Liver (tissue), 9 donors: Measurements from ENCODE around the gene ANKRD33B. TPM values are rescaled to one million over a fixed set of nuclear protein-coding genes. Genes with fewer than 3 reads are reported as not detected.

ENCODE experiments used
- DNase-seq: peaks from one replicate; pipeline ENCODE4 v3.0.0-alpha.2; 2017; ENCODE audit warnings: low spot score
- H3K27ac ChIP-seq, 2 donors: one replicate each; pipeline ENCODE4 v1.7.0; 2013; ENCODE audit warnings: inconsistent platforms in 2 of 2, low read length in 2 of 2, control low read depth in 1 of 2, low read depth in 1 of 2, mild to moderate bottlenecking in 1 of 2
- H3K27me3 ChIP-seq, 4 donors: one replicate each; pipeline versions ENCODE4 v1.6.1 to v1.7.0; 2013; ENCODE audit warnings: low read length in 3 of 4, inconsistent platforms in 1 of 4, mild to moderate bottlenecking in 1 of 4, moderate library complexity in 1 of 4; ENCODE audit not compliant: control insufficient read depth in 4 of 4, insufficient read depth in 4 of 4
- H3K36me3 ChIP-seq, 4 donors: one replicate each; pipeline versions ENCODE4 v1.6.1 to v1.7.0; 2013; ENCODE audit warnings: low read length in 3 of 4, mild to moderate bottlenecking in 3 of 4, low read depth in 1 of 4, moderate library complexity in 1 of 4; ENCODE audit not compliant: control insufficient read depth in 4 of 4, insufficient read depth in 3 of 4
- H3K4me1 ChIP-seq, 4 donors: one replicate each; pipeline versions ENCODE4 v1.6.1 to v1.7.0; 2013; ENCODE audit warnings: low read length in 3 of 4, mild to moderate bottlenecking in 3 of 4, moderate library complexity in 1 of 4; ENCODE audit not compliant: control insufficient read depth in 4 of 4, insufficient read depth in 4 of 4
- H3K4me3 ChIP-seq, 3 donors: one replicate each; pipeline versions ENCODE4 v1.6.1 to v1.7.0; 2013; ENCODE audit warnings: low read length in 3 of 3, control low read depth in 1 of 3, low read depth in 1 of 3, mild to moderate bottlenecking in 1 of 3
- H3K9ac ChIP-seq, 2 donors: one replicate each; pipeline ENCODE4 v1.7.0; 2013; ENCODE audit warnings: low read length in 2 of 2, mild to moderate bottlenecking in 2 of 2, moderate library complexity in 2 of 2, control low read depth in 1 of 2, low read depth in 1 of 2
- H3K9me3 ChIP-seq, 4 donors: one replicate each; pipeline versions ENCODE4 v1.6.1 to v1.7.0; 2013; ENCODE audit warnings: low read length in 3 of 4; ENCODE audit not compliant: control insufficient read depth in 4 of 4
- EGR1 ChIP-seq, 2 donors: IDR thresholded peaks; 2 replicates each; pipeline ENCODE4 v1.6.1; 2016 to 2018; ENCODE audit warnings: antibody characterized with exemption in 2 of 2, low read depth in 2 of 2
- FOXA1 ChIP-seq: IDR thresholded peaks from 2 replicates; pipeline ENCODE4 v1.6.1; 2016; ENCODE audit warnings: antibody characterized with exemption
- FOXA2 ChIP-seq: IDR thresholded peaks from 2 replicates; pipeline ENCODE4 v1.6.1; 2016; ENCODE audit warnings: antibody characterized with exemption
- GABPA ChIP-seq, 2 donors: IDR thresholded peaks in 1 of 2; conservative IDR thresholded peaks in 1 of 2; 2 replicates each; pipeline ENCODE4 v1.6.1; 2016; ENCODE audit warnings: antibody characterized with exemption in 2 of 2, mild to moderate bottlenecking in 1 of 2, moderate library complexity in 1 of 2
- HNF4A ChIP-seq, 2 donors: conservative IDR thresholded peaks; 2 replicates each; pipeline ENCODE4 v1.6.1; 2016; ENCODE audit warnings: antibody characterized with exemption in 2 of 2, mild to moderate bottlenecking in 2 of 2
- HNF4G ChIP-seq: IDR thresholded peaks from 2 replicates; pipeline ENCODE4 v1.6.1; 2016; ENCODE audit warnings: antibody characterized with exemption
- JUND ChIP-seq, 2 donors: IDR thresholded peaks; 2 replicates each; pipeline ENCODE4 v1.6.1; 2016; ENCODE audit warnings: antibody characterized with exemption in 2 of 2
- NR2F2 ChIP-seq: IDR thresholded peaks from 2 replicates; pipeline ENCODE4 v1.6.1; 2016; ENCODE audit warnings: antibody characterized with exemption
- RAD21 ChIP-seq, 2 donors: IDR thresholded peaks; 2 replicates each; pipeline ENCODE4 v1.6.1; 2016; ENCODE audit warnings: antibody characterized with exemption in 2 of 2, mild to moderate bottlenecking in 2 of 2
- RXRA ChIP-seq, 2 donors: IDR thresholded peaks; 2 replicates each; pipeline ENCODE4 v1.6.1; 2017 to 2018; ENCODE audit warnings: antibody characterized with exemption in 2 of 2, mild to moderate bottlenecking in 1 of 2
- SP1 ChIP-seq: IDR thresholded peaks from 2 replicates; pipeline ENCODE4 v1.6.1; 2018; ENCODE audit warnings: antibody characterized with exemption, mild to moderate bottlenecking
- TAF1 ChIP-seq: conservative IDR thresholded peaks from 2 replicates; pipeline ENCODE4 v1.6.1; 2016; ENCODE audit warnings: antibody characterized with exemption, mild to moderate bottlenecking
- YY1 ChIP-seq: IDR thresholded peaks from 2 replicates; pipeline ENCODE4 v1.6.1; 2016; ENCODE audit warnings: antibody characterized with exemption, mild to moderate bottlenecking
- WGBS: extraction: QIAGEN DNeasy Blood & Tissue Kit; methylation state at CpG from one replicate; pipeline ENCODE4 v1.1.7; 2013; 5-methylcytosine and 5-hydroxymethylcytosine counted together
- polyA plus RNA-seq, 2 donors: library from polyadenylated mRNA; stranded (reverse) in 1 of 2; unstranded in 1 of 2; fragments of 200-250 nt in 1 of 2; fragments of >200 nt in 1 of 2; fragmentation: Nextera tagmentation in 1 of 2; extraction: Ambion mirVana in 1 of 2; gene quantifications; one replicate each; pipeline versions ENCODE4 v1.2.1 to v1.2.3, GENCODE V29; 2013 to 2015
- total RNA-seq, 2 donors: library from RNA; depleted of rRNA; stranded (reverse); fragments of >200 nt; gene quantifications; one replicate each; pipeline ENCODE4 v1.2.3, GENCODE V29; 2014
- TF ChIP-seq, protein P1 (sequence below): IDR thresholded peaks from 2 replicates; pipeline ENCODE4 v1.6.1; 2016; ENCODE audit warnings: antibody characterized with exemption
- TF ChIP-seq, protein P2 (sequence below): IDR thresholded peaks from 2 replicates; pipeline ENCODE4 v1.6.1; 2016; ENCODE audit warnings: antibody characterized with exemption, mild to moderate bottlenecking
- TF ChIP-seq, protein P3 (sequence below): IDR thresholded peaks from 2 replicates; pipeline ENCODE4 v1.6.1; 2016; ENCODE audit warnings: antibody characterized with exemption
- TF ChIP-seq, protein P4 (sequence below): IDR thresholded peaks from 2 replicates; pipeline ENCODE4 v1.6.1; 2016; ENCODE audit warnings: antibody characterized with exemption
- TF ChIP-seq, protein P5 (sequence below): fragments of 150-350 bp; IDR thresholded peaks from 2 replicates; pipeline ENCODE4 v1.5.1; 2017; ENCODE audit warnings: improper control_type of control experiment, low read depth, low read length; ENCODE audit not compliant: missing input control
- donor health status: healthy.
- donor health status: healthy.
- donor health status: healthy.
- donor health status: healthy.
- donor health status: healthy.

Gene ANKRD33B
- total and polyA plus RNA-seq, 4 donors = 0.09 to 1.9 (median 0.25) TPM; not detected in 1

DNA sequence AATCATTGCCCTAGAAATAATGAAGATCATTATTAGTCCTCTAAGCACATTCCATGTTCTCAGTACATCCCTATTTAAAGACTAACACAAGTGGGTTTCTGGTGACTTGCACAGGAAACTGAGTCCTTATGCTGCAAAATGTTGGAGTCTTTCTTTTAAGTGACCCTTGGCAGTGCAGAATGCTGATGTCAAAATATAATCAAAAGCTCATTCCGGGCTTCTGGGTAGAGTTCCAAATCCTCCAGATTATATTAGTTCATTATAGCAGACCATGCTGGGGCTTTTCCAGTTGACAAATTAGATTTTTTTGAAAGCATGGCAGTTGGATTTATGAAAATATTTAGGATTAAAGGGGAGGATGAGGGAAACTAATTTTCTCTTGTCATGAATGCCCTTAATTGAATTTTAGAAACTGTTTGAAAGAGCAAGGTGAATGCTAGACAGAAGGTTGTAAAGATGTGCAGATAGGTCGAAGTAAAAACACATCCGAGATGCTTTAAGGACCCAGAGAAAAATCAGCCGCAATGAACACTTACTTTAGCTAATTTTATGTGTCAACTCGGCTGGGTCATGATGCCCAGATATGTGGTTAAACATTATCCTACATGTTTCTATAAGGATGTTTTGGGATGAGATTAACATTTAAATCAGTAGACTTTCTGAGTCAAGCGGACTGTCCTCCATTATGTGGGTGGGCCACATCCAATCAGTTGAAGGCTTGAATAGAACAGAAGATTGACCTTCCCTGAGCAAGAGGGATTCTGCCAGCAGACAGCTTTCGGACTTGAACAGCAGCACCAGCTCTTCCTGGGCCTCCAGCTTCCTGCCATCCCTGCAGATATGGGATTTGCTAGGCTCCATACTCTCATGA lies 108.5 kb downstream of the ANKRD33B start:
- Histone ChIP-seq H3K9ac (peak overlapping the region in 1 of 2 donors; percentile 2), H3K27ac (peak overlapping the region; percentile 85 to 90), H3K27me3 (no peaks in the 10 kb centered on the region), H3K9me3 (no peaks in the 10 kb centered on the region), H3K36me3 (peaks cover 0 to 2% (median under 1%) of the 10 kb centered on the region in 4 donors), H3K4me3 (no peak overlapping the region), H3K4me1 (peaks cover 1 to 22% (median 14%) of the 10 kb centered on the region in 4 donors)
- no peak for TF ChIP-seq FOXA1
- TF ChIP-seq RXRA (IDR thresholded peaks at IDR 0.05) = no peak
- TF ChIP-seq JUND (IDR thresholded peaks at IDR 0.05) = no peak
- TF ChIP-seq, protein P1, sequence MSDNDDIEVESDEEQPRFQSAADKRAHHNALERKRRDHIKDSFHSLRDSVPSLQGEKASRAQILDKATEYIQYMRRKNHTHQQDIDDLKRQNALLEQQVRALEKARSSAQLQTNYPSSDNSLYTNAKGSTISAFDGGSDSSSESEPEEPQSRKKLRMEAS = no peak
- no peak for TF ChIP-seq GABPA (IDR thresholded peaks at IDR 0.05 in 1 of 2, conservative IDR thresholded peaks at IDR 0.05 in 1 of 2)
- TF ChIP-seq, protein P2, sequence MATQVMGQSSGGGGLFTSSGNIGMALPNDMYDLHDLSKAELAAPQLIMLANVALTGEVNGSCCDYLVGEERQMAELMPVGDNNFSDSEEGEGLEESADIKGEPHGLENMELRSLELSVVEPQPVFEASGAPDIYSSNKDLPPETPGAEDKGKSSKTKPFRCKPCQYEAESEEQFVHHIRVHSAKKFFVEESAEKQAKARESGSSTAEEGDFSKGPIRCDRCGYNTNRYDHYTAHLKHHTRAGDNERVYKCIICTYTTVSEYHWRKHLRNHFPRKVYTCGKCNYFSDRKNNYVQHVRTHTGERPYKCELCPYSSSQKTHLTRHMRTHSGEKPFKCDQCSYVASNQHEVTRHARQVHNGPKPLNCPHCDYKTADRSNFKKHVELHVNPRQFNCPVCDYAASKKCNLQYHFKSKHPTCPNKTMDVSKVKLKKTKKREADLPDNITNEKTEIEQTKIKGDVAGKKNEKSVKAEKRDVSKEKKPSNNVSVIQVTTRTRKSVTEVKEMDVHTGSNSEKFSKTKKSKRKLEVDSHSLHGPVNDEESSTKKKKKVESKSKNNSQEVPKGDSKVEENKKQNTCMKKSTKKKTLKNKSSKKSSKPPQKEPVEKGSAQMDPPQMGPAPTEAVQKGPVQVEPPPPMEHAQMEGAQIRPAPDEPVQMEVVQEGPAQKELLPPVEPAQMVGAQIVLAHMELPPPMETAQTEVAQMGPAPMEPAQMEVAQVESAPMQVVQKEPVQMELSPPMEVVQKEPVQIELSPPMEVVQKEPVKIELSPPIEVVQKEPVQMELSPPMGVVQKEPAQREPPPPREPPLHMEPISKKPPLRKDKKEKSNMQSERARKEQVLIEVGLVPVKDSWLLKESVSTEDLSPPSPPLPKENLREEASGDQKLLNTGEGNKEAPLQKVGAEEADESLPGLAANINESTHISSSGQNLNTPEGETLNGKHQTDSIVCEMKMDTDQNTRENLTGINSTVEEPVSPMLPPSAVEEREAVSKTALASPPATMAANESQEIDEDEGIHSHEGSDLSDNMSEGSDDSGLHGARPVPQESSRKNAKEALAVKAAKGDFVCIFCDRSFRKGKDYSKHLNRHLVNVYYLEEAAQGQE = no peak
- TF ChIP-seq EGR1 (IDR thresholded peaks at IDR 0.05; ENCODE audit: low read depth in 2 of 2) = no peak
- no peak for TF ChIP-seq FOXA2
- 84% methylated on average over 7 of the region's 7 CpGs for WGBS
- no peak for DNase-seq

DNA sequence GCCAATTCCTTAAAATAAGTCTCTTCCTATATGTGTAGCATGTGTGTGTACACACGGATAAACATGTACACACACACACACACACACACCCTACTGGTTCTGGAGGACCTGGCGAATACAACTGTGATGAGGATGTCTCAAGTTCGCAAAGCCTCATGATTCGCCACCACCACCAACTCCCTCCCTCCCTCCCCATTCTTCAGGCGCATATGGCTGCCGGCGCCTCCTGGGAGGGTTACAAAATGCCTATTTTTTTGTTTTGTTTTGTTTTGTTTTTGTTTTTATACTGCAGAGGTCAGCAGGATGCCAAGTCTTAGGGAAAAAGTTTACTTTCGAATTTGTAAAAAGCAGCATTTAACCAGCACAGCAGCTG lies 109.1 kb downstream of the ANKRD33B start:
- WGBS = 84% methylated on average over 8 of the region's 8 CpGs
- Histone ChIP-seq H3K4me1 (peaks cover 1 to 22% (median 14%) of the 10 kb centered on the region in 4 donors), H3K27ac (no peak overlapping the region), H3K9ac (no peak overlapping the region), H3K9me3 (no peaks in the 10 kb centered on the region), H3K4me3 (no peak overlapping the region), H3K36me3 (peaks cover 0 to 9% (median 5%) of the 10 kb centered on the region in 4 donors), H3K27me3 (no peaks in the 10 kb centered on the region)
- DNase-seq = no peak
- TF ChIP-seq YY1 (no peak), FOXA1 (no peak), EGR1 (IDR thresholded peaks at IDR 0.05; ENCODE audit: low read depth in 2 of 2) (no peak), RXRA (IDR thresholded peaks at IDR 0.05) (no peak), SP1 (no peak), GABPA (IDR thresholded peaks at IDR 0.05 in 1 of 2, conservative IDR thresholded peaks at IDR 0.05 in 1 of 2) (no peak), HNF4G (no peak), HNF4A (conservative IDR thresholded peaks at IDR 0.05) (no peak), FOXA2 (no peak), TAF1 (no peak), NR2F2 (no peak), JUND (IDR thresholded peaks at IDR 0.05) (no peak), RAD21 (IDR thresholded peaks at IDR 0.05) (no peak)
- TF ChIP-seq, protein P1 = no peak
- TF ChIP-seq, protein P3, sequence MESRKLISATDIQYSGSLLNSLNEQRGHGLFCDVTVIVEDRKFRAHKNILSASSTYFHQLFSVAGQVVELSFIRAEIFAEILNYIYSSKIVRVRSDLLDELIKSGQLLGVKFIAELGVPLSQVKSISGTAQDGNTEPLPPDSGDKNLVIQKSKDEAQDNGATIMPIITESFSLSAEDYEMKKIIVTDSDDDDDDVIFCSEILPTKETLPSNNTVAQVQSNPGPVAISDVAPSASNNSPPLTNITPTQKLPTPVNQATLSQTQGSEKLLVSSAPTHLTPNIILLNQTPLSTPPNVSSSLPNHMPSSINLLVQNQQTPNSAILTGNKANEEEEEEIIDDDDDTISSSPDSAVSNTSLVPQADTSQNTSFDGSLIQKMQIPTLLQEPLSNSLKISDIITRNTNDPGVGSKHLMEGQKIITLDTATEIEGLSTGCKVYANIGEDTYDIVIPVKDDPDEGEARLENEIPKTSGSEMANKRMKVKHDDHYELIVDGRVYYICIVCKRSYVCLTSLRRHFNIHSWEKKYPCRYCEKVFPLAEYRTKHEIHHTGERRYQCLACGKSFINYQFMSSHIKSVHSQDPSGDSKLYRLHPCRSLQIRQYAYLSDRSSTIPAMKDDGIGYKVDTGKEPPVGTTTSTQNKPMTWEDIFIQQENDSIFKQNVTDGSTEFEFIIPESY = no peak
- TF ChIP-seq, protein P4, sequence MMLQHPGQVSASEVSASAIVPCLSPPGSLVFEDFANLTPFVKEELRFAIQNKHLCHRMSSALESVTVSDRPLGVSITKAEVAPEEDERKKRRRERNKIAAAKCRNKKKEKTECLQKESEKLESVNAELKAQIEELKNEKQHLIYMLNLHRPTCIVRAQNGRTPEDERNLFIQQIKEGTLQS = no peak
- TF ChIP-seq, protein P2 = no peak
- TF ChIP-seq, protein P5, sequence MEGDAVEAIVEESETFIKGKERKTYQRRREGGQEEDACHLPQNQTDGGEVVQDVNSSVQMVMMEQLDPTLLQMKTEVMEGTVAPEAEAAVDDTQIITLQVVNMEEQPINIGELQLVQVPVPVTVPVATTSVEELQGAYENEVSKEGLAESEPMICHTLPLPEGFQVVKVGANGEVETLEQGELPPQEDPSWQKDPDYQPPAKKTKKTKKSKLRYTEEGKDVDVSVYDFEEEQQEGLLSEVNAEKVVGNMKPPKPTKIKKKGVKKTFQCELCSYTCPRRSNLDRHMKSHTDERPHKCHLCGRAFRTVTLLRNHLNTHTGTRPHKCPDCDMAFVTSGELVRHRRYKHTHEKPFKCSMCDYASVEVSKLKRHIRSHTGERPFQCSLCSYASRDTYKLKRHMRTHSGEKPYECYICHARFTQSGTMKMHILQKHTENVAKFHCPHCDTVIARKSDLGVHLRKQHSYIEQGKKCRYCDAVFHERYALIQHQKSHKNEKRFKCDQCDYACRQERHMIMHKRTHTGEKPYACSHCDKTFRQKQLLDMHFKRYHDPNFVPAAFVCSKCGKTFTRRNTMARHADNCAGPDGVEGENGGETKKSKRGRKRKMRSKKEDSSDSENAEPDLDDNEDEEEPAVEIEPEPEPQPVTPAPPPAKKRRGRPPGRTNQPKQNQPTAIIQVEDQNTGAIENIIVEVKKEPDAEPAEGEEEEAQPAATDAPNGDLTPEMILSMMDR = no peak
